ENCODE data around the gene ACTRT2. TPM values are rescaled to one million over a fixed set of nuclear protein-coding genes. Genes with fewer than 3 reads are reported as not detected.

Gene ACTRT2
- total RNA-seq, 1 donor from 2014 or later, result not detected

- DNase-seq (ENCODE audit: low spot score in 2 of 2) (no peak), FAIRE-seq (no peak)
These were observed 28.6 kb downstream of the ACTRT2 start for GRCh38 chr1:3049905-3050304.

- FAIRE-seq (no peak), DNase-seq (ENCODE audit: low spot score in 2 of 2) (no peak)
These were observed 29.3 kb downstream of the ACTRT2 start for GRCh38 chr1:3050603-3051002.

- no peak for DNase-seq (ENCODE audit: low spot score in 2 of 2)
- no peak for FAIRE-seq
These were observed 30.3 kb downstream of the ACTRT2 start for GRCh38 chr1:3051270-3052268.

DNA sequence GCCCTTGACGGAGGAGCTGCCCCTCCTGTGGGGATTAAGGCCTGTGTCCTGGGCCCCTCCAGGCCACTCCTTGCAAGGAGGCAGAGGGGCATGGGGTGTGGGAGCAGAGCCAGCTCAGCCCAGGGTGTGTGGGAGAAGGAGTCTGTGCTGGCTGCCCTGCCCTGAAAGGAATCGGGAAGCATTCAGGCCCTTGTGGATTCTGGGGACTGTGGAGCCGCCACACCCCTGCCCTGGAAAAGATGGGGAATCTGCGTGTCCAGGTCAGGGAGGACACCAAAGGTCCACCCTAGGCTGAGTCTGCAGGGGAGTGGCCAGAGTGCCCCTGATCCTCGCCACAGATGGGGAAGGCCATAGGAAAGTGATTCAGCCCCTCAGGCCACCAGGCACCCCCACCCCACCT, 31.2 kb downstream of the ACTRT2 start:
- DNase-seq (ENCODE audit: low spot score in 2 of 2) (no peak), FAIRE-seq (no peak)

GRCh38 chr1:3053366-3053980, 32.2 kb downstream of the ACTRT2 start:
- FAIRE-seq, result no peak

DNA sequence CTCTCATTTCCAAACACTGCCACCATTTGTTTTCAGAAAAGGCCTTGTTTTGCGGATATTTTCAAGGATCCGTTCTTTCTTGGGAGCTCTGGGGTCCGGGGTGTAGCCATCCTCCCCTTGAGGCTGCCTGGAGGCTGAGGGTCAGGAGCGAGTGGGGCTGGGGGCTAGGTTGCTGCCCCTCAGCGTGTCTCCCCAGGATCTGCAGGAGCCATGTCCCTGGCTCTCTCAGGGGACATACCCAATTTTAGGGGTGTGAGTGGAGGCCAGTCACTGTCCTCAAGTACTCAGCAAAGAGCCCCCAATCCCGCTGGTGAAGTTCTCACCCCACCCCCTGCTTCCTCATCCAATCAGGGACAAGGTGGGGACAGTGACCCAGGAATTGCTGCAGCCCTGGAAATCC, 32.7 kb downstream of the ACTRT2 start:
- FAIRE-seq (no peak), DNase-seq (ENCODE audit: low spot score in 2 of 2) (no peak)

More at GRCh38 chr1:3053366-3053980, 32.2 kb downstream of the ACTRT2 start:
- DNase-seq (ENCODE audit: low spot score in 2 of 2), result no peak

GRCh38 chr1:3054474-3054873, 33.2 kb downstream of the ACTRT2 start:
- no peak for FAIRE-seq
- no peak for DNase-seq (ENCODE audit: low spot score in 2 of 2)

- no peak for DNase-seq (ENCODE audit: low spot score in 2 of 2)
- no peak for FAIRE-seq
These were observed 33.8 kb downstream of the ACTRT2 start for GRCh38 chr1:3055051-3055450.

- DNase-seq (ENCODE audit: low spot score in 2 of 2) (no peak), FAIRE-seq (no peak)
These were observed 35.4 kb downstream of the ACTRT2 start for GRCh38 chr1:3056641-3057040.

- DNase-seq (ENCODE audit: low spot score in 2 of 2), result no peak
- no peak for FAIRE-seq
These were observed 37.2 kb downstream of the ACTRT2 start for GRCh38 chr1:3058263-3059030.

DNA sequence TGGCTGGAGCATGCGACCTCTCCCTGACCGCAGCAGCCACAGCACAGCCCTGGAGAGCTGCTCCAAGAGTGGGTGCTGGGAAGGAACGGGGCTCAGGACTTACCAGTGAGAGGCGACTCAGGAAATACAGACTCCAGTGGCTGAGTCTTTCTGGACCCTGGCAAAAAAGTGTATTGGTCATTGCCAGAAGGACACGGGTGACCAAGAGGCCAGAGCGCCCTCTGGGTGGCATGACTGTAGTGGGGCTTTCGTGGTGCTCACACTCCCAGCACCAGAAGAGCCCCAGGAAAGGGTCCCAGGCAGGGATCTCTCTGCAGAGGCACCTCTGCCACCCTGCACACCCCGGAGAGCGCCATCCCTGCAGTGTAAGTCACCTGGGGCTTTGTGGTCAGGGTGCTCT, 38.9 kb downstream of the ACTRT2 start:
- no peak for DNase-seq (ENCODE audit: low spot score in 2 of 2)
- no peak for FAIRE-seq

GRCh38 chr1:3060601-3061551, 39.6 kb downstream of the ACTRT2 start:
- no peak for FAIRE-seq
- DNase-seq (ENCODE audit: low spot score in 2 of 2), result no peak

- FAIRE-seq, result no peak
- DNase-seq (ENCODE audit: low spot score in 2 of 2), result no peak
These were observed 40.3 kb downstream of the ACTRT2 start for GRCh38 chr1:3061566-3061965.

GRCh38 chr1:3061981-3062615, 40.8 kb downstream of the ACTRT2 start:
- no peak for FAIRE-seq

DNA sequence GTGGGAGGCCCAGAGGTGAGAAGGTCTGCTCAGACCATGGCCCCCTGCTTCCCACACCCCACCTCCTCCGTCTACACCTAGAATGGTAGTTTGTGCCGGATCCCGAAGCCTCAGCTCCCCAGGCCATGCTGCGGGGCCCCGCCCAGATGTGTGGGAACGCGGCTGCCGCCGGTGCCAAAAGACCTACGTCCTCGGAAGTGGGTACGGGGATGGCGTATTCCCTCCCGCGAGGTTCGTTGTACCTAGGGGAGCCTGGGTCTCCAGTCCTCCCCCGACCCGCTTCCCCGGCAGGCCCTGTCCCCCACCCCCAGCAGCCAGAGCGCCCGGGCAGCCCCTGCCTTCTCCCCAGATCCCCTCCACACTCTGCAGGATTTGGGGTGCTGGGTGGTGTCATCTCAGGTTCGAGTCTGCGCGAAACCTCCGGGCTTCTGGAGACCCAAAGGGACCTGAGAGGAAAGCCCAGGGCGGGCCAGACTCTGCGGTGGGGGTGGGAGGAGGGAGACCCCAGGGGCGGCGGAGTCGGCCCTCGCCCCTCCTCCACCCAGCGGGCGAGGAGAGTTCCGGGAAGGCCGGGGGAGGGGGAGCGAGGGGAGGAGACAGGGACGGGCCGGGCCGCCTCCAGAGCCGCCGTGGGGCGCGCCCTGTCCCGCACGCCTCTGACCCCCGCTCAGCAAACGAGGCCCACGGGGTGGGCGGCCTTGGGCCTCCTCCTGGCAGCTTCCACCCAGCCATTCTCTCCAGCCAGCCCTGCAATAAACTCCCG, 41.5 kb downstream of the ACTRT2 start:
- DNase-seq (ENCODE audit: low spot score in 2 of 2) (no peak), FAIRE-seq (no peak)

More at GRCh38 chr1:3061981-3062615, 40.8 kb downstream of the ACTRT2 start:
- DNase-seq (ENCODE audit: low spot score in 2 of 2), result no peak

GRCh38 chr1:3063379-3064295, 42.4 kb downstream of the ACTRT2 start:
- no peak for DNase-seq (ENCODE audit: low spot score in 2 of 2)

DNA sequence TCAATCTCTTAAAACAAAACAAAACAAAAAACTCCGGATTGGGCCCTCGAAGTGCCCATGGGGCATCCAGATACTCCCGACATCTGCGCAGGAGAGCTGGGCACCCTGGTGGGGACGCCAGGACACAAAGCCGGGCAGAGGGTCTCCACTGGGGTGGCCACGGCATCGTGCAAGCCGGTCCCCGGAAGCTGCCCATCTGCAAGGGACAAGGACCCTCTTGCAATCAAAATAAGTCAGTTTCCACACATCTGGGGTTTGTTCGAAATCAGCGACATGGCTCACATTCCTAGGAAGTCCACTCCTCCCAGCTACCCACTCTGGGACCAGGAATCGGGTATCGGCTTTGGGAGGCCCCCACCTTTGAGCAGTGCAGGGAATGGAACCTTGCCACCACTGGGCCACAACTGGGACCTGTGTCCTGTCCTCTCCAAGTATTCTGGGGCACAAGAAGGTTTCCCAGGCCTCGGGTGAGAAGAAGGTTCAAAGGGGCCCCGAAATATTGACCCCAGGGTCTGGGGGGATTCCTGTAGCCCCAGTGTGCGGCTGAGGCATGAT, 43.1 kb downstream of the ACTRT2 start:
- FAIRE-seq (no peak), DNase-seq (ENCODE audit: low spot score in 2 of 2) (no peak)

More at GRCh38 chr1:3063379-3064295, 42.4 kb downstream of the ACTRT2 start:
- no peak for FAIRE-seq
